K562 (cell line): ENCODE data around the gene FOS. TPM values are rescaled to one million over a fixed set of nuclear protein-coding genes. Genes with fewer than 3 reads are reported as not detected.

Experiments used
- ARID4B ChIP-seq: sonication (generic); formaldehyde crosslinking; IDR thresholded peaks from 2 replicates; pipeline ENCODE4 v1.8.0; 2022; ENCODE audit warnings: mild to moderate bottlenecking, missing genetic modification reagents
- BACH1 ChIP-seq: fragments of 200-800 bp; sonication (Bioruptor generic); IDR thresholded peaks from 2 replicates; pipeline ENCODE4 v1.6.1; 2016; ENCODE audit warnings: missing genetic modification characterization, missing compliant biosample characterization
- DMBX1 ChIP-seq: fragments of 250-450 bp; sonication (Bioruptor Pico); IDR thresholded peaks from 2 replicates; pipeline ENCODE4 v1.8.0; 2022; ENCODE audit warnings: inconsistent platforms, mild to moderate bottlenecking, moderate library complexity, borderline replicate concordance
- HEY1 ChIP-seq: fragments of 250-450 bp; sonication (Bioruptor Pico); IDR thresholded peaks from 2 replicates; pipeline ENCODE4 v1.5.0; 2020; ENCODE audit warnings: mild to moderate bottlenecking, moderate library complexity, borderline replicate concordance
- MTA3 ChIP-seq: fragments of 450-650 bp; formaldehyde crosslinking; IDR thresholded peaks from 2 replicates; pipeline ENCODE4 v1.6.1; 2017; ENCODE audit warnings: mild to moderate bottlenecking, borderline replicate concordance
- NCOA4 ChIP-seq: fragments of 450-650 bp; IDR thresholded peaks from 2 replicates; pipeline ENCODE4 v1.6.1; 2018; ENCODE audit warnings: mild to moderate bottlenecking; ENCODE audit not compliant: partially characterized antibody
- PHF8 ChIP-seq: fragments of 200-600 bp; sonication (generic); IDR thresholded peaks from 2 replicates; pipeline ENCODE4 v1.6.1; 2012; ENCODE audit warnings: mixed run types, mild to moderate bottlenecking, inconsistent platforms, low read length, moderate library complexity, borderline replicate concordance
- PML ChIP-seq: IDR thresholded peaks from 2 replicates; pipeline ENCODE4 v1.6.1; 2012; ENCODE audit warnings: low read length, inconsistent platforms
- POLR2A ChIP-seq: fragments of 450-650 bp; conservative IDR thresholded peaks from 2 replicates; pipeline ENCODE4 v1.6.1; 2016
- PREB ChIP-seq: sonication (generic); formaldehyde crosslinking; IDR thresholded peaks from 2 replicates; pipeline ENCODE4 v1.8.1; 2023; ENCODE audit warnings: mild to moderate bottlenecking, missing genetic modification reagents
- RFX1 ChIP-seq: fragments of 450-650 bp; IDR thresholded peaks from 2 replicates; pipeline ENCODE4 v1.6.1; 2016; ENCODE audit warnings: mild to moderate bottlenecking, moderate library complexity
- SFPQ ChIP-seq: fragments of 200-400 bp; formaldehyde crosslinking; IDR thresholded peaks from 2 replicates; pipeline ENCODE4 v1.6.1; 2017; ENCODE audit warnings: mild to moderate bottlenecking, low read depth, low read length, moderate library complexity
- SIN3B ChIP-seq: fragments of 450-650 bp; IDR thresholded peaks from 2 replicates; pipeline ENCODE4 v1.6.1; 2017; ENCODE audit warnings: low read depth, mild to moderate bottlenecking, moderate library complexity
- SMAD3 ChIP-seq: fragments of 450-650 bp; formaldehyde crosslinking; conservative IDR thresholded peaks from 2 replicates; pipeline ENCODE4 v1.4.0; 2020; ENCODE audit warnings: mild to moderate bottlenecking
- STAT5B ChIP-seq: fragments of 250-450 bp; sonication (Bioruptor Pico); IDR thresholded peaks from 2 replicates; pipeline ENCODE4 v1.8.0; 2021; ENCODE audit warnings: mild to moderate bottlenecking, inconsistent platforms
- USF2 ChIP-seq: sonication (generic); formaldehyde crosslinking; IDR thresholded peaks from 2 replicates; pipeline ENCODE4 v1.5.0; 2020; ENCODE audit warnings: missing genetic modification reagents
- ZC3H8 ChIP-seq: fragments of 450-650 bp; IDR thresholded peaks from 2 replicates; pipeline ENCODE4 v1.6.1; 2017
- ZEB2 ChIP-seq: fragments of 450-650 bp; IDR thresholded peaks from 2 replicates; pipeline ENCODE4 v1.6.1; 2016
- ZNF121 ChIP-seq: sonication (generic); formaldehyde crosslinking; conservative IDR thresholded peaks from 2 replicates; pipeline ENCODE4 v1.8.0; 2022; ENCODE audit warnings: missing genetic modification reagents
- ZNF766 ChIP-seq: fragments of 200-800 bp; sonication (Bioruptor generic); conservative IDR thresholded peaks from 2 replicates; pipeline ENCODE4 v1.6.1; 2016; ENCODE audit warnings: missing genetic modification characterization, missing compliant biosample characterization
- polyA plus RNA-seq, 8 experiments: library from polyadenylated mRNA; depleted of rRNA in 4 of 8; stranded (reverse) in 5 of 8; unstranded in 3 of 8; fragments of >200 nt; fragmentation: Nextera tagmentation in 2 of 8; fragmentation: Illumina TruSeq in 1 of 8; extraction: Ambion mirVana in 2 of 8; extraction: Trizol in 1 of 8; gene quantifications; 2 replicates each; pipeline versions ENCODE4 v1.2.1 to v1.2.3, GENCODE V29; 2011 to 2014; ENCODE audit warnings: inconsistent platforms in 1 of 8, missing spikeins in 1 of 8
- total RNA-seq, 7 experiments: library from RNA; depleted of rRNA in 6 of 7; stranded (reverse); fragments of >200 nt in 6 of 7; fragmentation: Illumina TruSeq in 2 of 7; extraction: Trizol in 2 of 7; gene quantifications; 2 replicates each; pipeline versions ENCODE4 v1.2.1 to v1.2.3, GENCODE V29; 2011 to 2021; ENCODE audit warnings: low replicate concordance in 1 of 7
- TF ChIP-seq, protein P1 (sequence below): fragments of 250-450 bp; sonication (Bioruptor Pico); IDR thresholded peaks from 2 replicates; pipeline ENCODE4 v1.8.0; 2022; ENCODE audit warnings: moderate library complexity, mild to moderate bottlenecking, inconsistent platforms

FOS gene
- total and polyA plus RNA-seq, 9 of the 15 experiments (the other 6 are each of a cell fraction or from before 2014, with no cell fraction given) = 0.54 to 13.8 (median 8.9) TPM

- TF ChIP-seq ARID4B (CRISPR knock-in tag) (peak; percentile 51; the same call in 1 of the 2 replicates), PML (no peak), POLR2A (no peak), PREB (no peak), NCOA4 (no peak), ZNF766 (CRISPR knock-in tag) (no peak), HEY1 (CRISPR knock-in tag) (no peak), STAT5B (no peak), ZNF121 (CRISPR knock-in tag) (no peak; the same call in 1 of the 2 replicates), ZC3H8 (no peak), PHF8 (peak; percentile 37; the same call in 1 of the 2 replicates), BACH1 (tag) (no peak), MTA3 (no peak), DMBX1 (CRISPR knock-in tag) (no peak), RFX1 (peak; percentile 82), ZEB2 (no peak), SMAD3 (CRISPR knock-in tag) (no peak), SFPQ (no peak), USF2 (CRISPR knock-in tag) (no peak), SIN3B (no peak)
- TF ChIP-seq, protein P1, sequence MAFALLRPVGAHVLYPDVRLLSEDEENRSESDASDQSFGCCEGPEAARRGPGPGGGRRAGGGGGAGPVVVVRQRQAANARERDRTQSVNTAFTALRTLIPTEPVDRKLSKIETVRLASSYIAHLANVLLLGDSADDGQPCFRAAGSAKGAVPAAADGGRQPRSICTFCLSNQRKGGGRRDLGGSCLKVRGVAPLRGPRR (CRISPR knock-in tag) = no peak
These were observed 1.4 kb upstream of the FOS start (continued) for GRCh38 chr14:75277008-75277814.
